NCI-H1436 treated with DMSO at 0.1 percent for 48 hours (cell line): ENCODE results near the gene DNAH5.
"Not testable (repeated sequence)": the region's sequence is repeated elsewhere in the genome, so short reads cannot be mapped to it uniquely, and the experiment has no call there.

Source experiments
- DNase-seq: peaks from one replicate; lab custom pipeline; 2025; lab: John Stamatoyannopoulos, UW

Gene DNAH5, protein sequence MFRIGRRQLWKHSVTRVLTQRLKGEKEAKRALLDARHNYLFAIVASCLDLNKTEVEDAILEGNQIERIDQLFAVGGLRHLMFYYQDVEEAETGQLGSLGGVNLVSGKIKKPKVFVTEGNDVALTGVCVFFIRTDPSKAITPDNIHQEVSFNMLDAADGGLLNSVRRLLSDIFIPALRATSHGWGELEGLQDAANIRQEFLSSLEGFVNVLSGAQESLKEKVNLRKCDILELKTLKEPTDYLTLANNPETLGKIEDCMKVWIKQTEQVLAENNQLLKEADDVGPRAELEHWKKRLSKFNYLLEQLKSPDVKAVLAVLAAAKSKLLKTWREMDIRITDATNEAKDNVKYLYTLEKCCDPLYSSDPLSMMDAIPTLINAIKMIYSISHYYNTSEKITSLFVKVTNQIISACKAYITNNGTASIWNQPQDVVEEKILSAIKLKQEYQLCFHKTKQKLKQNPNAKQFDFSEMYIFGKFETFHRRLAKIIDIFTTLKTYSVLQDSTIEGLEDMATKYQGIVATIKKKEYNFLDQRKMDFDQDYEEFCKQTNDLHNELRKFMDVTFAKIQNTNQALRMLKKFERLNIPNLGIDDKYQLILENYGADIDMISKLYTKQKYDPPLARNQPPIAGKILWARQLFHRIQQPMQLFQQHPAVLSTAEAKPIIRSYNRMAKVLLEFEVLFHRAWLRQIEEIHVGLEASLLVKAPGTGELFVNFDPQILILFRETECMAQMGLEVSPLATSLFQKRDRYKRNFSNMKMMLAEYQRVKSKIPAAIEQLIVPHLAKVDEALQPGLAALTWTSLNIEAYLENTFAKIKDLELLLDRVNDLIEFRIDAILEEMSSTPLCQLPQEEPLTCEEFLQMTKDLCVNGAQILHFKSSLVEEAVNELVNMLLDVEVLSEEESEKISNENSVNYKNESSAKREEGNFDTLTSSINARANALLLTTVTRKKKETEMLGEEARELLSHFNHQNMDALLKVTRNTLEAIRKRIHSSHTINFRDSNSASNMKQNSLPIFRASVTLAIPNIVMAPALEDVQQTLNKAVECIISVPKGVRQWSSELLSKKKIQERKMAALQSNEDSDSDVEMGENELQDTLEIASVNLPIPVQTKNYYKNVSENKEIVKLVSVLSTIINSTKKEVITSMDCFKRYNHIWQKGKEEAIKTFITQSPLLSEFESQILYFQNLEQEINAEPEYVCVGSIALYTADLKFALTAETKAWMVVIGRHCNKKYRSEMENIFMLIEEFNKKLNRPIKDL (N-terminal part only)

DNA sequence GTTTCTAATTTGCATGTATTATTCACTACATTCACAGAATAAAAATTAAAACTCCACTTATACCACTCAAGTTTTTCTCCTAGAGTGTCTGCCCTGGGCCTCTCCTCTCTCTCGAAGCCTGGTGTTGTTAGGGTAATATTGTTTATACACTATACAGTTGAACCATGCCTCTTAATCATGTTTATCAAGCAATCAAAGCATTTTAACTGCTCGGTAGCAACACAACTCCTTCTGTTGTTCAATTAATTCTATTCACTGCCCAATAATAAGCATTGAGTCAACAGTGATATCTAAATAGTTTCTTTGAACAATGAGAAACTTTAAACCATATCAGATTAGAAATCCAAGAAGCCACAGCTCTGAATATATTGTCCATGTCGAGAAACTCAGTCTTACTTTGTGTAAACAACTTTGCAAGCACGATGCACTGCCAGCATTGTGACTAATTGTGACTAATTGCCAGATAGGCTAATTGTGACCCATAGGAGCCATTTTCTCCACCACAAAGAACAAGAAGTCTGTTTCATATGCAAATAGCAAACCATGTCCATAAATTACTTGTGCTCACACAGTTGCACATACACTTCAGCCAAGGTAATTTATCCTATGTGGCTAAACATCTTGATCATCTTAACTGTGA, at the start of gene DNAH5:
Gene DNAH5 (minus strand): TSS at position 129 of the 640 bp plus-strand sequence. CDS start 250 bp downstream, outside the sequence.
- no peak for DNase-seq

DNA sequence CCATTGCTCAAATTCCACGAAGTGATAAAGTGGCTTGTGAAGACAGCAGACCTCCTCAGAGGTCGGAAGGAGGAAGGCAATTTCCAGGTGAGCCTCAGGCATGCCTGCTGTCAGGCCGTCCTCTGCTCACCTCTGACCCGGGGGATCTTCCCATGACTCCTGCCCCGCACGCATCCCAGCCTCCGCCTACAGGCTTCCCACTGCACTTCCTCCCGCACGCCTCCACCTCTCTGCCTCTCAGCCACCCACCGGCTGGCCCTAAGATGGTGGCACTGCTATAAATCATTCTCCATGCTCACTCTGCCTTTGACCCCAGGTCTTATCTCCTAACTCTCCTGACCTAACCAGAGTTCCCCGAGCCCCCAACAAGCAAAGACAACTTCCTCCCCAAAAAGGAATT, 49.4 kb upstream of the DNAH5 start:
- no peak for DNase-seq

DNA sequence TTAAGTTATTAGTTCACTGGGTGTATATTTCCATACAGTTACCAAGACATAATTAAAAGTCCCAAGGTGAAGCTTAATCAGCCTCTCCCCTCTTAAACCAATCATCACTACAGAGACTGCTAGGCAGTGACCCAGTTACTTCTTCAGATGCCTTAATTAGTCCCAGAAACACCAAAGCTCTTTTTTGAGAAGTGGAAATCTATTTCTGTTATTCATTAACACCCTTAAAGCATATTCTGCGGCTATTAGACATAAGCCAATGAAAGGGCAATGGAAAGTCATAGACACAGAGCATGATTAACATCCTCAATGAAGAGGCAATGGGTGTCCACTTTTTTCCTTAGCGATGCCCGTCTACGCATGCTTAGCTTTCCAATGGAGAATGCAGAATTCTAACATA, 48.3 kb upstream of the DNAH5 start:
- no peak for DNase-seq

DNA sequence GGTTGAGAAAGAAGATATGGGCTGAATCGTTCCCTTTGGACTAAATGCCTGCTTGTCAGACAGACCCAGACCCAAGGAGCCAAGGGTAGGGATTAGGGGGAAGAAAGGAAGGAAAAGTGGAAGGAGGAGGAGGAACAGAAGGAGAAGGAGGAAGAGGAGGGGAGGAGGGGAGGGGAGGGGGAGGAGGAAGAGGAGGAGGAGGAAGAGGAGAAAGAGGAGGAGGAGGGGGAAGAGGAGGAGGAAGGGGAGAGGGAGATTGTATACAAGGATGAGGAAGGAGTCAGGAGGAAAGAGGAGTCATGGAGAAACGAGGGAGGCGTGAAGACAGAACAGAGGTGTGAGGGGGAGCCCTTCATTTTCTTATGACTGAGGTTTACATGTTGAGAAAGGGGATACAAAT, 46.9 kb upstream of the DNAH5 start:
- no peak for DNase-seq

DNA sequence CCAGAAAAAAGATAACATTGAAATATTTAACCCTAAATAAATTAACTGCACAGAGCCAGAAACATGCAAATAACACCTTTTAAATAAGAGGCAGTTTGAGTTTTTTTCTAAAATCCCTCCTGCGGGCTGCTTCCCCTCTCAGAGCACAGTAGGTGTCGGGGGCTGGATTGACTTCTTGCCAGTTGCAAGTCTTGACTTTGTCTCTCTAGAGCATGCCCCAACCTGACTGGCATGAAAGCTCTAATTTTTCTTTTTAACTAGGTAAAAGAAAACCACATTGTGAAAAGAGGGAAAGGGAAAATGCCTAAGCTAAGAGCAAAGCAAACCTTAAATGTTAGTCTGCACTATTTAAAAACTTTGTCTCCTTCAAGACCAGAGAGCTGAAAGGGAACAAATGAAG, 46.4 kb upstream of the DNAH5 start:
- no peak for DNase-seq

DNA sequence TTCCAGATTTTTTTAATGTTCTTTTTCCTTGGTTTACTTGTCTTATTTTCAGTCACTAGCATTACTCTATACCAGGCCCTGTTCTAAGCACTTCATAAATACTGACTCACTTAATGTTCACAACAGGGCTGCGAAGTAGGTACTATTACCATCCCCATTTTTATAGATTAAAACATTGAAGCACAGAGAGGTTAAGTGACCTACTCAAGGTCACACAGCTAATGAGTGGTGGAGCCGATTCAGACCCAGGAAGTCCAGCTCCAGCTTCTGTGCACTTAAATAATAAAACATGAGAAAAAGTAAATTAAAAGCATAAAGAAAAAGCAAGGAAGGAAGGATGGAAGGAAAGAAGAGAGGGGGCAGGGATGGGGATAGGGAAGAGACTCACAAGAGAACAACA, 45.3 kb upstream of the DNAH5 start:
- no peak for DNase-seq

DNA sequence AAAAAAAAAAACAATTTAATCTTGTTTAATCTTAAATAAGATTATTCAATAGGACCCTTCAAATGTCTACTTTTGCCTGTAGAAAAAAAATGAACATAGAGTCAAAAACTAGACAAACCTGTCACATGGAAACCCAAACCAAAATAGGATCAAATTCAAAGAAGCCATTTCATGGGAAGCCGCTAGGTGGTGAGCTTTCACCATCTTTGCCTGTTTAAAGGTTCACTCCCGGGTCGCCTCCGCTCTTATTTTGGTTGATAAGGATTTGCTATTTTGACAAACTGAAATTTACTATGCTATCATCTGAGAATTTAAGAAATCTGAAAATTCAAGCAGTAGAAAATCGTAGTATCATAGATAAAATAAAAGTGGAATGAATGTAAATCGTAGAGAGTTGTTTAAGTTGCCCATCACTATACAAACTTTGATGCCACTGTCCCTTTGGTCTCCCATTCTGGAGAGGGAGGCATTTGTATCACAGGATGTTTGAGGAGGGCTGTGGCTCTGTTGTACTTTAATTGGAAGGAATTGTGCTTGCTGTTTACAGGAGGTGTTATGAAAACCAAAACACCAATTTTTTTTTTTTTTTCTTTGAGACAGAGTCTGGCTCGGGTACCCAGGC, 43.5 kb upstream of the DNAH5 start:
- DNase-seq, result no peak

DNA sequence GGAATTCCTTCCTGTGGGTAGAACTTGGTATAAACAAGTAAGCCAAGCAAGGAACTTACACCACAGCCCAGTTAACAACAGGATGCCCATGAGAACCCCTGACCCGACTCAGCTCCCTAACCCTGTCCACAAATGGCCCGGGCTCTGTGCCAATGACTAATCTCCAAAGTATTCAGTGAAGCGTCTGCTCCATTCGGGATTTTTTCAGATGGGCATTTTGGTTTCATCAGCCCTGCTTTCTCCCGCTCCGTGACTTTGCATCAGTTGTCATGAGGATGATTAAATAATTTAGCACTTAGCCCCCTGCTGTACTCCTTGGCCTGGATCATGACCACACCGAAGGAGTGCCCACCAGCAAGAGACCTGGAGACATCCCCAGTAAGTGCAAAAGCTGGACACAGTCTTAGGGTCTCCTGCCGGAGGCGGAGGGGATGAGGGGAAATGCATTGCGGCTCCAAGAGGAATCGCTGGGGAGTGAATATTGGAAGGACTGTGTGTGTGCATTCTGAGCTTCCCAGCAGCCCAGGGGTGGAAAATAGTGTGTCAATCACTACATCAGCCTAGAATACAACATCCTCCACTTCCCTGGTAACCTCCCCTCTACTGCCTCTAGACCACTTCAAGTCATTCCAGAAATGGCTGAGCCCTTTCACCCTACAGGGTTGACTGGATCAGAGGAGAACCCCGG, 41.4 kb upstream of the DNAH5 start:
- DNase-seq, result no peak

DNA sequence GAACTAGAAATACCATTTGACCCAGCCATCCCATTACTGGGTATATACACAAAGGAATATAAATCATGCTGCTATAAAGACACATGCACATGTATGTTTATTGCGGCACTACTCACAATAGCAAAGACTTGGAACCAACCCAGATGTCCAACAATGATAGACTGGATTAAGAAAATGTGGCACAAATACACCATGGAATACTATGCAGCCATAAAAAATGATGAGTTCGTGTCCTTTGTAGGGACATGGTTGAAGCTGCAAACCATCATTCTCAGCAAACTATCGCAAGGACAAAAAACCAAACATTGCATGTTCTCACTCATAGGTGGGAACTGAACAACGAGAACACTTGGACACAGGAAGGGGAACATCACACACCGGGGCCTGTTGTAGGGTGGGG, 40.4 kb upstream of the DNAH5 start:
- DNase-seq, result not testable (repeated sequence)

DNA sequence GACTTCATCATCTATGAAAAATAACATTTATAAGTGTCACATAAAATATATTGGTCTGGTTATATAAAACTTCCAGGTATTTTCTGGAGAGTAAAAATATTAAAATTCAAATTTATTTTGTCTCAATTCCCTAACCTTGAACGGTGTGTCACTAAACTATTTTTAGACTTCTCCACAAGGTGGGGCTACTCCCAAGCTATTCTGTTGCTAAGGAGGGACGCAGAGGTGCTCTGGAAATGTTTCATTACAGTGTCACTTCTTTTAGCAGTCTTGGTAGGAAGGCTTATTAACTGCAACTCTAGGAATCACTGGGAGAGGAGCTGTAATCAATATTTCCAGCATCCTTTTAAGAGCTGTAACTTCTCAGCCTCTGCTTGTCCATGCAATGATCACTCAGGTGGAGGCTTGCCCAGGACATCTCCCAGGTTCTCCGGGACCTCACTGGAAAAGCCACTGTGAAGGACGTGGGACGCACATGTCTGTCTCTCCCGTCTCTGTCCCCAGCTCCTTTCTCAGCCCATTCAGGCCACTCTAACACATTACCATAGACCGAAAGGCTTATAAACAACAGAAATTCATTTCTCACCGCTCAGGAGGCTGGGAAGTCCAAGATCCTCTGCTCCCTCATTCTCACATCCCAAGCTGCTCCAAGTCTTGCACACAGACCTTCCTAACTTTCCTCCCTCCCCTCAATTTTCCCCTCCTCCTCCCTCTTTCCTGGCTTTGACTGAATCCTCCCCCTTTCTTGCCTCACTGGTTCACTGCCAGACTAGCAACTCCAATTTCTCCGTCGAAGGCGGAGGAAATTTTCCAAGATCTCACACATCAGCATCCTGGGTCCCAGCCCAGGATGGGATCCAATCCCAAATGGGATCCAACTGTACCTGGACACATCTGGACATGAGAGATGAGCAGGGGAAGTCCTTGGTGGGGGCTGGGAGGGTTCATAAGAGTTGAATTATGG, 32.7 kb upstream of the DNAH5 start:
- DNase-seq, result no peak

DNA sequence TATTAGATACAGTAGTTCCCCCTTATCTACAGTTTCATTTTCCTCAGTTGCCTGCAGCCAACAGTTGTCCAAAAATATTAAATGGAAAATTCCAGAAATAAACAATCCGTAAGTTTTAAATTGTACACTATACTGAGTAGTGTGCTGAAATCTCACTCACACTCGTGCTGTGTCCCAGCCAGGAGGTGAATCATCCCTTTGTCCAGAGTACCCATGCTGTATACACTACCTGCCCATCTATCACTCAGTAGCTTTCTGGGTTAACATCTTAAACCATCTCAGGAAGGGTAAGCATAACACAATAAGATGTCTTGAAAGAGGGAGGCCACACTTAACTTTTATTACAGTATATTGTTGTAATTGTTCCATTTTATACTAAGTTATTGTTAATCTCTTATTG, 31.7 kb upstream of the DNAH5 start:
- no peak for DNase-seq

DNA sequence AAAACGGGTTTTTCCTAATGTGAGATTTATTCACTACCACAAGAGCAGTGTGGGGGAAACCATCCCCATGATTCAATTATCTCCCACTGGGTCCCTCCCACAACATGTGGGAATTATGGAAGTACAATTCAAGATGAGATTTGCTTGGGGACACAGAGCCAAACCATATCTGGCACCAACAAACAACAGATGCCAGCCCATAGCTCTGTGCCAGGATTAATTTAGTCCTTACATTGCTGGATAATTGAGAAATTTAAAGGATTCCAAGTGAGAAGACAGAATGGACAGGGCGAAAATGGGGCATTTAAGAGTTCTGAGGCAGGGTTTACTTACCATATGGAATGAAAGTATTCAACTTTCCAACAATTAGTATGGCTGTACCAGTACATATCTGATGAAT, 30.8 kb upstream of the DNAH5 start:
- no peak for DNase-seq

DNA sequence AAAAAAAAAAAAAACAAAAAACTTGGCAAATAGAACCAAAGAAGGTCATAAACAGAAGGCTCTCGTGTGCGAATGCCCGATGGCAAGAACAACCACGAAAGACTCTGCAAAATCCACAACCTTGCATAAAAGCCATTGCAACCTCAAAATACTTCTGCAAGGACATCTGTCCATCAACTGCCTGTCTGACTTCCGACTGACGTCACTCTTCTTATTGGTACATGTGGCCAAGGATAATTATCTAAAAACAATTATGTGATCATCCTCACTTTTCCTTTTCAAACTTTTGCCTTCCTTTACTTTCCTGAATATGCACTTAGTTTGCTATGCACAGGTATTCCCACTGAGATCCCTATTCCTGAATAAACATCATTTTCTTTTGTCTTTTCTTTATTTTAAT, 29.2 kb upstream of the DNAH5 start:
- no peak for DNase-seq

DNA sequence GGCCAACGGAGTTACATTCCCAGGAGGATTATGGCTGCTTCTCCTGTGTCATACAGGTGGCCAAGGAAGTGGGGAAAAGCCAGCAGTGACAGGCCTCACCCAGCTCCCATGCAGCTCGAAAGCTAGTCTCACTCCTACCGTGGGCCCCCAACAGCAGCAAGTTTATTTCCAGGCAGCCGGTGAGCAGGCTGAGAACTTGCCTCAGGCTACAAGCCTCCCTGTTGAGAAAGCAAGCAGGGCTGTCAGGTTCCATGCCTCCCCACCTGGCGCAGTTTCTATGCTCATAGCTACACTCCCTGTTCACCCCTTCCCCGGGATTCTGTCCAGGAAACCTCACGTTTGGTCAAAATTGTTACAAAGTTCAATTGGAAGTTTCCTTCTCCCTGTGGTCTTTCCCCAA, 27.5 kb upstream of the DNAH5 start:
- no peak for DNase-seq

DNA sequence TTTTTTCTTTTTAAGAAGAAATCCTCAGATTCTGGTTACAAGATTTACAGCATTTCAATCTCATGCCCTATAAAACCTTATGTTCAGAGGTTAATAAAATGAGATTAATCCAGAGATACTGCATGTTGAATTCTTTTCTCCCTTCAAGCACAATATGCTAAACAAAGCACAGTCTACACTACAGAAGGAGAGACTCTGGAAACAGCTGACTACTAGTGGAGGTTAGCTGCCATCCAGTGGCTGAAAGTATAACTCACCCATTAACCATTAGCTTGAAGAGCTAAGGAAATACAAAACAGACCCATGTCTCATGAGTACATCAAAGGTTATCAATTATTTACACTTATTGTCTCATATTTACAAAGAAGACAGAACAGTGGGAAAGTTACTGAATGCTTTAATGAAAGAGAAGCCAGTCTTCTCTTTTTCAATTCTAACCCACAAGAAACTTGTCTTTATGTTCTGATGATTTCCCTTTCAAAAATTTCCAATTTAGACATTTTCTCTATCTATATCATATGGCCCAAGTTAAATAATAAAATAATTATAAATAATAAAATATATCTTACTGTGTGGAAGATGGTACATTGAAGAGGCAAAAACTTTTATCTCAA, 12.7 kb upstream of the DNAH5 start:
- DNase-seq, result no peak

DNA sequence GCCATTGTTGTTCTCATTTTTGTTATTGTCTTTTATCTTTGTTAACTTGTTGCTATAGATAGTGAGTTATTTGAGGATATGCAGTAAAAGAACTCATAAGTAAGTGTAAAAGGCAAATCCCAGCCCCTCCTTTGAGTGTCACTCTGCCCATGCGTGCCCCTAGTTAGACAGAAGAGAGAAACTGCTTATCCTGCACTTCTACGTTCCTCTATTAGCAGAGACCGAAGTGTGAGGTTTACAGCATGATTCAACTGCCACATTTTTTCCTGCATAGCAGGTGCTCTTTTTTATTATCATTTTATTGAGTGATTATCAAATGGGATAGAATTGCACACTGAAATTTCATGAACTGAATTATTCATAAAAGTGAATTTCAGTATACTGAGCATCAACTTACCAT, 12.0 kb upstream of the DNAH5 start:
- no peak for DNase-seq

DNA sequence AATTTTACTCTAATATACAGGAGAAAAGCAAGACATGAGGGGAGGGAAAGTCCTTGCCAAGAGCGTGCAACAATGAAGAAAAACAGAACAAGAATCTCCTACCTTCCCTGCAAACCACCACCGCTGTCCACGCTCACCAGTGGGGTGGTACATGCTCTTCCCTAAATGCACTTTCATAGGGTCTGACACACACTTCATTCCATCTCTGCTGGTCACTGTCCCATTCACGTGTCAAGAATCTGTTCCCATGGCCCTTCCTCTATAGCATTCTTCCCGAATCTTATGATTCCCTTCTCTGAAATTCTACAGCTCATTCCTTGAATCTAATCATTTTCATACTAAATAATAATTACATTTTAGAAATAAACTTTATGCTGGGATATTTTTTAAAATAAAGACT, 11.4 kb upstream of the DNAH5 start:
- DNase-seq, result no peak

DNA sequence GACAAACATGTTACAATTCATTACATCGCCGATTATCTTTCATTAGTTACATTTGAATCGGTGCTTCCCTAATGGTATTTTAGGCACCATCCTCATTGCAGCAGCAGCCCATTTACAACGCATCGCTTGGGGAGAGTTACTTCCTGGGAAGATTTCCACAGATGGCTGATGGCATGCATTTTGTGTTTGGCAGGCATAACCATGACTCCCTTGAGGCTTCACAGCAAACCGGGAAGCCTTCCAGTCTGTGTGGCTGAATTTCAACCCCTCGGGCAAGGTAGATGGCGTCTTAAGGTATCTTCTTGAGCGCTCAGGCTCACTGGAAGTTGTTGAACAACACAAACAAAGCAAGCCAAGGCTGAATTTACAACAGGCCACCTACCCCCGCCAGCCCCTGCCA, 1.6 kb upstream of the DNAH5 start:
- DNase-seq, result no peak

DNA sequence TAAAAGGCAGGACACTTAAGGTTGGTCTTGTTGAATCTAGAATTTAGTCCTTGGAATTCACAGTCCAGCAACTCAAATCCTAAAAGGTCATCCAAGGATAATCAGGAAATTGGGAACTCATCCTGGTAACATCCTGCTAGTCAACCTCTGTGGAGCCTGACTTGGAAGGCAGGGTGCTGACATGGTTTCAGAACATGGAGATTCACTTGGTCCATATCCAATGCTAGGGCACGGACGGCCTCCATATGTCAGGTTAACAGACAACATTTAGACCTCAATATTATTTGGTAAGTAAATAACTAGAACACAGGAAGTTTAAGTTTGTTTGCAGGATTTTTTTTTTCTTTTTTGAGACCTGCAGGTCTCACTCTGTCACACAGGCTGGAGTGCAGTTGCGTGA, 783 bp upstream of the DNAH5 start:
- no peak for DNase-seq
